ENCODE measurements around the gene PELI2.

GRCh38 chr14:56273951-56274350 lies 155.7 kb downstream of the PELI2 start:
- no peak for TF ChIP-seq POLR2A (IDR thresholded peaks at IDR 0.05; ENCODE audit: low read length)
- TF ChIP-seq GATA1 (IDR thresholded peaks at IDR 0.05; ENCODE audit: low read depth, low read length): no peak
